H1 (cell line): ENCODE data around the gene SRRM2. TPM values are rescaled to one million over a fixed set of nuclear protein-coding genes. Genes with fewer than 3 reads are reported as not detected.

Experiments used
- CTCF ChIA-PET: fragments of 300-600 bp; sonication (Branson Sonifier 250); formaldehyde crosslinking; loops from one replicate; lab custom pipeline; 2021; ENCODE audit not compliant: partially characterized antibody; lab: Charles Lee
- POLR2A ChIA-PET: fragments of 300-600 bp; sonication (Branson Sonifier 250); formaldehyde crosslinking; loops from one replicate; lab custom pipeline; 2021; ENCODE audit warnings: inconsistent platforms; ENCODE audit not compliant: partially characterized antibody; lab: Charles Lee
- DNase-seq, 2 experiments: peaks; one replicate each; pipeline versions ENCODE4 v3.0.0 to v3.0.0-alpha.2; 2010 to 2022; ENCODE audit warnings: low spot score in 2 of 2, low read depth in 1 of 2, mixed read lengths in 1 of 2
- FAIRE-seq: peaks from 2 replicates; lab custom pipeline; 2011; peaks lifted over from hg19 to GRCh38; lab: Jason Lieb, UNC
- H2AFZ ChIP-seq: 2 replicates; pipeline ENCODE4 v1.8.1; 2012; ENCODE audit warnings: low read length, inconsistent platforms
- H2AK5ac ChIP-seq: 2 replicates; pipeline ENCODE4 v1.6.1; 2013; ENCODE audit warnings: low read depth, low read length
- H2BK120ac ChIP-seq: replicated peaks from 2 replicates; pipeline ENCODE3; 2013; ENCODE audit warnings: low read depth, low read length, inconsistent platforms
- H2BK12ac ChIP-seq: 2 replicates; pipeline ENCODE4 v1.6.1; 2013; ENCODE audit warnings: low read depth, low read length
- H2BK15ac ChIP-seq: 2 replicates; pipeline ENCODE4 v1.6.1; 2013; ENCODE audit warnings: low read length
- H2BK20ac ChIP-seq: 2 replicates; pipeline ENCODE4 v1.6.1; 2013; ENCODE audit warnings: low read length
- H2BK5ac ChIP-seq: 2 replicates; pipeline ENCODE4 v1.6.1; 2013; ENCODE audit warnings: low read depth, low read length
- H3K14ac ChIP-seq: 2 replicates; pipeline ENCODE4 v1.6.1; 2013; ENCODE audit warnings: inconsistent platforms; ENCODE audit not compliant: insufficient read length
- H3K18ac ChIP-seq: 2 replicates; pipeline ENCODE4 v1.6.1; 2013; ENCODE audit warnings: low read length; ENCODE audit errors: extremely low read depth
- H3K23ac ChIP-seq: 2 replicates; pipeline ENCODE4 v1.6.1; 2013; ENCODE audit warnings: inconsistent platforms; ENCODE audit not compliant: insufficient read length
- H3K23me2 ChIP-seq: 2 replicates; pipeline ENCODE4 v1.6.1; 2013; ENCODE audit warnings: low read depth, low read length
- H3K27ac ChIP-seq: 2 replicates; pipeline ENCODE4 v1.6.1; 2011; ENCODE audit warnings: low read depth, low read length, inconsistent platforms
- H3K27me3 ChIP-seq, 4 experiments: replicated peaks in 1 of 4; 1 replicate in 1 of 4; 2 replicates in 3 of 4; pipeline versions ENCODE4 v1.6.1 to v1.8.1; 2011 to 2013; ENCODE audit warnings: low read length in 3 of 4, mild to moderate bottlenecking in 3 of 4, inconsistent platforms in 2 of 4, mixed read lengths in 2 of 4, moderate library complexity in 1 of 4; ENCODE audit not compliant: control insufficient read depth in 3 of 4, insufficient read depth in 3 of 4; ENCODE audit errors: extremely low read depth in 1 of 4
- H3K36me3 ChIP-seq, 4 experiments: 2 replicates each; pipeline versions ENCODE4 v1.6.1 to v1.8.1; 2011 to 2013; ENCODE audit warnings: mild to moderate bottlenecking in 4 of 4, low read length in 3 of 4, moderate library complexity in 2 of 4, control low read depth in 1 of 4, inconsistent platforms in 1 of 4; ENCODE audit not compliant: insufficient read depth in 4 of 4, control insufficient read depth in 2 of 4
- H3K4ac ChIP-seq: replicated peaks from 2 replicates; pipeline ENCODE3; 2013; ENCODE audit warnings: low read length, low read depth, mixed read lengths, inconsistent platforms; ENCODE audit not compliant: insufficient read length
- H3K4me1 ChIP-seq, 4 experiments: replicated peaks in 1 of 4; 1 replicate in 1 of 4; 2 replicates in 3 of 4; pipeline versions ENCODE4 v1.6.1 to v1.8.1; 2011 to 2013; ENCODE audit warnings: low read length in 3 of 4, inconsistent platforms in 2 of 4, mixed read lengths in 1 of 4; ENCODE audit not compliant: insufficient read depth in 4 of 4, control insufficient read depth in 3 of 4
- H3K4me2 ChIP-seq, 2 experiments: 2 replicates each; pipeline versions ENCODE4 v1.6.1 to v1.8.1; 2011 to 2013; ENCODE audit warnings: low read depth in 2 of 2, low read length in 2 of 2, control low read depth in 1 of 2, inconsistent platforms in 1 of 2, mild to moderate bottlenecking in 1 of 2; ENCODE audit not compliant: insufficient read depth in 1 of 2
- H3K4me3 ChIP-seq, 4 experiments: fragments of 200-600, 300-600 bp in 1 of 4; sonication (generic), shearing (Covaris generic), sonication (Bioruptor Twin) in 1 of 4; 2 replicates each; pipeline versions ENCODE4 v1.5.1 to v1.8.1; 2011 to 2016; ENCODE audit warnings: low read length in 4 of 4, low read depth in 3 of 4, control low read depth in 2 of 4, inconsistent platforms in 2 of 4, mild to moderate bottlenecking in 2 of 4, mixed read lengths in 1 of 4, moderate library complexity in 1 of 4; ENCODE audit not compliant: insufficient read depth in 2 of 4; ENCODE audit errors: extremely low read depth in 1 of 4
- H3K56ac ChIP-seq: replicated peaks from 2 replicates; pipeline ENCODE3; 2013; ENCODE audit warnings: low read depth, mild to moderate bottlenecking, mixed read lengths, low read length, inconsistent platforms; ENCODE audit not compliant: insufficient read length
- H3K79me1 ChIP-seq: 2 replicates; pipeline ENCODE4 v1.6.1; 2013; ENCODE audit warnings: low read depth, low read length, control low read depth
- H3K79me2 ChIP-seq, 2 experiments: 2 replicates each; pipeline versions ENCODE4 v1.6.1 to v1.8.1; 2012 to 2013; ENCODE audit warnings: low read length in 2 of 2, mild to moderate bottlenecking in 2 of 2, inconsistent platforms in 1 of 2; ENCODE audit not compliant: insufficient read depth in 2 of 2, control insufficient read depth in 1 of 2
- H3K9ac ChIP-seq, 4 experiments: replicated peaks in 1 of 4; 1 replicate in 1 of 4; 2 replicates in 3 of 4; pipeline versions ENCODE4 v1.6.1 to v1.8.1; 2011 to 2013; ENCODE audit warnings: low read depth in 3 of 4, low read length in 3 of 4, control low read depth in 2 of 4, mild to moderate bottlenecking in 2 of 4, moderate library complexity in 2 of 4, inconsistent platforms in 1 of 4; ENCODE audit errors: extremely low read depth in 1 of 4
- H3K9me3 ChIP-seq, 2 experiments: 2 replicates each; pipeline versions ENCODE4 v1.6.1 to v1.8.1; 2012 to 2013; ENCODE audit warnings: mild to moderate bottlenecking in 2 of 2, moderate library complexity in 2 of 2, control low read depth in 1 of 2, inconsistent platforms in 1 of 2, low read depth in 1 of 2, low read length in 1 of 2, mixed read lengths in 1 of 2; ENCODE audit not compliant: insufficient read depth in 2 of 2
- H4K20me1 ChIP-seq, 2 experiments: replicated peaks in 1 of 2; 2 replicates each; pipeline versions ENCODE3 to v1.8.1; 2011 to 2013; ENCODE audit warnings: inconsistent platforms in 2 of 2, low read length in 2 of 2, mild to moderate bottlenecking in 1 of 2; ENCODE audit not compliant: insufficient read depth in 2 of 2, control insufficient read depth in 1 of 2
- H4K5ac ChIP-seq: 2 replicates; pipeline ENCODE4 v1.6.1; 2013; ENCODE audit warnings: low read length, low read depth, mixed read lengths, inconsistent platforms; ENCODE audit not compliant: insufficient read length
- H4K8ac ChIP-seq: 2 replicates; pipeline ENCODE4 v1.8.0; 2013; ENCODE audit warnings: mild to moderate bottlenecking, moderate library complexity, low read length, inconsistent platforms; ENCODE audit not compliant: insufficient read depth; ENCODE audit errors: extremely low read depth
- H4K91ac ChIP-seq: replicated peaks from 2 replicates; pipeline ENCODE3; 2013; ENCODE audit warnings: low read length, mixed read lengths, inconsistent platforms; ENCODE audit not compliant: insufficient read length
- WGBS, 2 experiments: shearing (Covaris generic) in 1 of 2; methylation state at CpG; one replicate each; pipeline versions ENCODE4 v1.1.6 to v1.1.7; 2013 to 2015; ENCODE audit warnings: low lambda C conversion rate in 2 of 2, mixed read lengths in 2 of 2, inconsistent platforms in 1 of 2, low coverage in 1 of 2, missing lambda C conversion rate in 1 of 2; ENCODE audit not compliant: insufficient replicate concordance in 2 of 2, insufficient coverage in 1 of 2, insufficient read length in 1 of 2; ENCODE audit errors: extremely low coverage in 1 of 2, missing lambda C conversion rate in 1 of 2; 5-methylcytosine and 5-hydroxymethylcytosine counted together
- polyA plus RNA-seq, 7 experiments: library from polyadenylated mRNA; depleted of rRNA in 3 of 7; stranded (reverse) in 5 of 7; unstranded in 2 of 7; fragments of >200 nt in 5 of 7; fragments of 200-250 nt in 2 of 7; gene quantifications; 1 replicate in 5 of 7; 2 replicates in 1 of 7; 4 replicates in 1 of 7; pipeline versions ENCODE4 v1.2.1 to v1.2.3, GENCODE V29; 2011 to 2013; ENCODE audit warnings: missing spikeins in 2 of 7, mixed read lengths in 2 of 7
- total RNA-seq: library from RNA; stranded (reverse); fragmentation: NEBNext Ultra II Directional; extraction: Animal tissue kit (Norgen Biotek cat#: 25700); gene quantifications from 2 replicates; pipeline ENCODE4 v1.2.1, GENCODE V29; 2021

SRRM2 gene
- total and polyA plus RNA-seq, 2 of the 8 experiments (the other 6 are each of a cell fraction or from before 2014, with no cell fraction given), result 300 to 579 TPM

- Histone ChIP-seq H2BK12ac (no peak overlapping the region), H3K4me3 (no peak overlapping the region), H3K4ac (no peak overlapping the region), H3K4me2 (no peak overlapping the region), H2AFZ (no peak overlapping the region), H4K91ac (no peak overlapping the region), H2BK120ac (no peak overlapping the region), H3K23me2 (no peaks in the 10 kb centered on the region), H3K4me1 (peaks cover 0 to 3% (median 0%) of the 10 kb centered on the region in 4 experiments; a peak in 4 of 7 replicates), H3K79me1 (no peaks in the 10 kb centered on the region), H3K27ac (no peak overlapping the region), H3K9ac (no peak overlapping the region), H3K27me3 (no peaks in the 10 kb centered on the region), H3K14ac (no peak overlapping the region), H3K36me3 (no peaks in the 10 kb centered on the region), H2BK15ac (no peak overlapping the region), H3K56ac (no peak overlapping the region), H3K18ac (no peak overlapping the region), H4K5ac (no peak overlapping the region), H2BK20ac (no peak overlapping the region), H4K20me1 (peaks cover 0 to 1% of the 10 kb centered on the region in 2 experiments), H3K23ac (no peak overlapping the region), H3K79me2 (no peaks in the 10 kb centered on the region), H3K9me3 (no peaks in the 10 kb centered on the region), H2BK5ac (no peak overlapping the region), H2AK5ac (no peak overlapping the region), H4K8ac (no peak overlapping the region)
- CTCF ChIA-PET, result interaction anchor here (0.6 to 1.3 kb wide), 2 partner anchors 12 to 57 kb away, joined by 4 read pairs; no protein-coding TSS in a partner anchor
- POLR2A ChIA-PET, result interaction anchor here (0.9 to 8.0 kb wide), 6 partner anchors 8 to 35 kb away, joined by 3 to 96 read pairs (median 4); partner anchors contain the start of gene SRRM2
- WGBS, 2 experiments, result 93% methylated on average over 5 of the region's 5 CpGs; no CpG with 5 or more reads in 1 of the 2 experiments
- FAIRE-seq (no peak), DNase-seq (no peak)
Measured at GRCh38 chr16:2738615-2739014, 13.8 kb upstream of the SRRM2 start.
